GM12878 (cell line): ENCODE results near the gene PASK. TPM values are rescaled to one million over a fixed set of nuclear protein-coding genes. Genes with fewer than 3 reads are reported as not detected.

Source experiments
- ATAC-seq: fragments of 200-7000 bp; cut with Tn5 transposase; 3 replicates; pipeline ENCODE4 v1.9.1; 2020; ENCODE audit warnings: mild to moderate bottlenecking, moderate library complexity
- BruUV-seq: library from RNA; stranded (reverse); fragments of 400-500 nt; replicated peaks from 2 replicates; lab custom pipeline; 2021; lab: Mats Ljungman, UMichigan
- CTCF ChIA-PET: fragments of 300-600 bp; sonication (Branson Sonifier 250); formaldehyde crosslinking; extraction: SDS; loops from one replicate; lab custom pipeline; 2021; ENCODE audit warnings: inconsistent platforms; lab: Yijun Ruan, JAX
- POLR2A ChIA-PET: fragments of 350-600 bp; formaldehyde crosslinking; extraction: SDS; loops from one replicate; lab custom pipeline; 2021; ENCODE audit warnings: inconsistent platforms; lab: Charles Lee
- RAD21 ChIA-PET: fragments of 300-600 bp; sonication (Branson Sonifier 250); formaldehyde crosslinking; loops from one replicate; lab custom pipeline; 2023; ENCODE audit warnings: antibody characterized with exemption; ENCODE audit not compliant: unreplicated experiment; lab: Charles Lee
- SMC1A ChIA-PET: fragments of 300-600 bp; sonication (Branson Sonifier 250); formaldehyde crosslinking; loops from one replicate; lab custom pipeline; 2023; ENCODE audit not compliant: unreplicated experiment, uncharacterized antibody; lab: Charles Lee
- DNase-seq: peaks from one replicate; pipeline ENCODE4 v3.0.0-alpha.2; 2011; ENCODE audit warnings: low read depth, low spot score
- FAIRE-seq: peaks from 3 replicates; lab custom pipeline; 2011; peaks lifted over from hg19 to GRCh38; lab: Jason Lieb, UNC
- H2AFZ ChIP-seq: 2 replicates; pipeline ENCODE4 v1.6.0; 2011; ENCODE audit warnings: low read depth, low read length, control low read depth; ENCODE audit not compliant: control insufficient read depth
- H3K27ac ChIP-seq: 2 replicates; pipeline ENCODE4 v1.5.1; 2011; ENCODE audit warnings: control low read depth; ENCODE audit not compliant: control insufficient read depth, insufficient read depth
- H3K27me3 ChIP-seq, 2 experiments: replicated peaks in 1 of 2; 2 replicates each; pipeline versions ENCODE4 v1.6.0 to v1.6.1; 2011; ENCODE audit warnings: low read length in 1 of 2; ENCODE audit not compliant: control insufficient read depth in 2 of 2, insufficient read depth in 2 of 2
- H3K36me3 ChIP-seq, 2 experiments: 2 replicates each; pipeline ENCODE4 v1.5.1; 2011; ENCODE audit warnings: low read length in 1 of 2; ENCODE audit not compliant: control insufficient read depth in 2 of 2, insufficient read depth in 2 of 2
- H3K4me1 ChIP-seq: 2 replicates; pipeline ENCODE4 v1.6.1; 2011; ENCODE audit warnings: mild to moderate bottlenecking, low read length, moderate library complexity, mixed read lengths; ENCODE audit not compliant: control insufficient read depth, insufficient read depth
- H3K4me2 ChIP-seq: 2 replicates; pipeline ENCODE4 v1.6.0; 2011; ENCODE audit warnings: control low read depth; ENCODE audit not compliant: control insufficient read depth, insufficient read depth
- H3K4me3 ChIP-seq: fragments of 200-600 bp; sonication (generic); 2 replicates; pipeline ENCODE4 v1.5.1; 2016
- H3K79me2 ChIP-seq: 2 replicates; pipeline ENCODE4 v1.6.0; 2011; ENCODE audit warnings: low read length; ENCODE audit not compliant: control insufficient read depth, insufficient read depth
- H3K9ac ChIP-seq: 2 replicates; pipeline ENCODE4 v1.8.0; 2011; ENCODE audit warnings: low read length, control low read depth, mixed read lengths; ENCODE audit not compliant: control insufficient read depth, insufficient read depth
- H3K9me3 ChIP-seq: replicated peaks from 3 replicates; pipeline ENCODE4 v1.5.1; 2011; ENCODE audit warnings: mild to moderate bottlenecking, low read length; ENCODE audit not compliant: control insufficient read depth, insufficient read depth
- H4K20me1 ChIP-seq: 2 replicates; pipeline ENCODE4 v1.6.0; 2011; ENCODE audit not compliant: control insufficient read depth, insufficient read depth
- CEBPZ ChIP-seq: fragments of 150-350 bp; IDR thresholded peaks from 2 replicates; pipeline ENCODE4 v1.6.1; 2016; ENCODE audit warnings: low read depth, low read length
- CHD4 ChIP-seq: fragments of 200-600 bp; sonication (generic); IDR thresholded peaks from 2 replicates; pipeline ENCODE4 v1.6.1; 2016; ENCODE audit warnings: mild to moderate bottlenecking
- EZH2 ChIP-seq: IDR thresholded peaks from 2 replicates; pipeline ENCODE4 v1.6.1; 2012; ENCODE audit warnings: low read depth, mild to moderate bottlenecking, control low read depth, inconsistent platforms, low read length, borderline replicate concordance; ENCODE audit not compliant: control insufficient read depth
- FOS ChIP-seq: IDR thresholded peaks from 3 replicates; pipeline ENCODE4 v1.6.1; 2011; ENCODE audit warnings: borderline replicate concordance; ENCODE audit not compliant: insufficient read length; ENCODE audit errors: extremely low read depth
- FOXK2 ChIP-seq: fragments of 450-650 bp; IDR thresholded peaks from 2 replicates; pipeline ENCODE4 v1.6.1; 2017; ENCODE audit warnings: mild to moderate bottlenecking, moderate library complexity
- FOXM1 ChIP-seq: IDR thresholded peaks from 2 replicates; pipeline ENCODE4 v1.6.1; 2012; ENCODE audit warnings: low read depth, mild to moderate bottlenecking, inconsistent platforms, low read length, moderate library complexity
- GABPA ChIP-seq: IDR thresholded peaks from 2 replicates; pipeline ENCODE4 v1.6.1; 2014; ENCODE audit warnings: antibody characterized with exemption, low read depth, mild to moderate bottlenecking, inconsistent platforms
- MAX ChIP-seq: IDR thresholded peaks from 2 replicates; pipeline ENCODE4 v1.6.1; 2012; ENCODE audit warnings: low read depth, low read length, improper control_type of control experiment
- POLR2A ChIP-seq: IDR thresholded peaks from 2 replicates; pipeline ENCODE4 v1.6.1; 2011; ENCODE audit warnings: low read depth, mild to moderate bottlenecking, low read length
- POLR2AphosphoS5 ChIP-seq: IDR thresholded peaks from 2 replicates; pipeline ENCODE4 v1.6.1; 2011; ENCODE audit warnings: mild to moderate bottlenecking, low read length, inconsistent platforms
- SMAD5 ChIP-seq: IDR thresholded peaks from 2 replicates; pipeline ENCODE4 v1.6.1; 2016; ENCODE audit warnings: antibody characterized with exemption, low read depth
- ZNF207 ChIP-seq: fragments of 450-650 bp; IDR thresholded peaks from 2 replicates; pipeline ENCODE4 v1.6.1; 2014; ENCODE audit warnings: antibody characterized with exemption, mild to moderate bottlenecking, borderline replicate concordance
- whole genome bisulfite sequencing: methylation state at CpG from one replicate; pipeline ENCODE4 v1.1.6; 2016; ENCODE audit warnings: low lambda C conversion rate; ENCODE audit not compliant: insufficient replicate concordance, insufficient coverage; ENCODE audit errors: missing lambda C conversion rate; 5-methylcytosine and 5-hydroxymethylcytosine counted together
- in situ Hi-C: fragments of 300-500 bp; cut with MboI; formaldehyde crosslinking; loops from 9 replicates; pipeline ENCODE4 v1.14.3; 2018; ENCODE audit warnings: mixed read lengths
- intact Hi-C: fragments of 100-400 bp; cut with micrococcal nuclease; formaldehyde crosslinking; loops from one replicate; pipeline ENCODE4 v1.14.2; 2022; ENCODE audit not compliant: unreplicated experiment
- polyA plus RNA-seq, 11 experiments: library from polyadenylated mRNA; depleted of rRNA in 4 of 11; unstranded in 6 of 11; stranded (reverse) in 5 of 11; fragments of >200 nt; fragmentation: Nextera tagmentation in 4 of 11; fragmentation: Illumina TruSeq in 1 of 11; extraction: Ambion mirVana in 4 of 11; extraction: Trizol in 1 of 11; gene quantifications; 1 replicate in 1 of 11; 2 replicates in 10 of 11; pipeline versions ENCODE4 v1.2.1 to v1.2.3, GENCODE V29; 2011 to 2016; ENCODE audit warnings: inconsistent platforms in 2 of 11, missing spikeins in 2 of 11, low read depth in 1 of 11
- total RNA-seq, 4 experiments: library from RNA; depleted of rRNA in 3 of 4; stranded (reverse); fragments of >200 nt in 3 of 4; fragmentation: Illumina TruSeq in 1 of 4; extraction: Trizol in 1 of 4; gene quantifications; 2 replicates each; pipeline versions ENCODE4 v1.2.1 to v1.2.3, GENCODE V29; 2013 to 2021

The PASK gene
- total and polyA plus RNA-seq, 10 of the 15 experiments (the other 5 are each of a cell fraction or from before 2014, with no cell fraction given): 9.6 to 62.2 (median 28.5) TPM

- TF ChIP-seq EZH2: no peak
- no peak for TF ChIP-seq FOXK2
These were observed 83.9 kb downstream of the PASK start (continued) for GRCh38 chr2:241065355-241065803.

- ChIA-PET POLR2A (interaction anchor here (0.6 kb wide), 1 partner anchor 59 kb away, joined by 3 read pairs; no protein-coding TSS in a partner anchor), SMC1A (no interaction called here), CTCF (interaction anchor here (0.6 kb wide), 1 partner anchor 470 kb away, joined by 3 read pairs; no protein-coding TSS in a partner anchor)
These were observed 84.4 kb downstream of the PASK start for GRCh38 chr2:241064802-241065354.

More at GRCh38 chr2:241064802-241065354, 84.4 kb downstream of the PASK start:
- Histone ChIP-seq H3K9me3 (no peaks in the 10 kb centered on the region), H3K9ac (no peak overlapping the region), H3K79me2 (no peaks in the 10 kb centered on the region), H3K4me3 (no peak overlapping the region), H3K4me2 (no peak overlapping the region), H4K20me1 (no peaks in the 10 kb centered on the region), H3K36me3 (no peaks in the 10 kb centered on the region), H2AFZ (no peak overlapping the region), H3K27me3 (no peaks in the 10 kb centered on the region; a peak in 1 of 4 replicates), H3K4me1 (no peaks in the 10 kb centered on the region), H3K27ac (no peak overlapping the region)
- FAIRE-seq (no peak), ATAC-seq (no peak), DNase-seq (no peak)
- no TSS peak for BruUV-seq
- in situ Hi-C loops (no loop called here), intact Hi-C loops (no loop called here)
- 72% methylated on average over 23 of the region's 23 CpGs for WGBS
- RAD21 ChIA-PET: no interaction called here
- TF ChIP-seq CHD4 (no peak), POLR2A (no peak), POLR2AphosphoS5 (no peak), GABPA (no peak), MAX (no peak), ZNF207 (no peak), FOS (no peak), CEBPZ (no peak), SMAD5 (no peak), FOXM1 (no peak)
